HEK293 (cell line): ENCODE measurements around the gene PITRM1.

Source experiments
- CTCF ChIA-PET: fragments of 350-600 bp; formaldehyde crosslinking; extraction: SDS; loops from one replicate; lab custom pipeline; 2021; ENCODE audit warnings: antibody characterized with exemption; lab: Yijun Ruan, JAX
- POLR2A ChIA-PET: fragments of 300-600 bp; formaldehyde crosslinking; extraction: SDS; loops from one replicate; lab custom pipeline; 2020; ENCODE audit warnings: antibody characterized with exemption, inconsistent platforms; lab: Yijun Ruan, JAX
- H3K27ac ChIP-seq: fragments of 200-500 bp; sonication (Bioruptor generic); 2 replicates; pipeline ENCODE4 v1.5.1; 2014; ENCODE audit warnings: low read depth, low read length, control low read depth, inconsistent platforms; ENCODE audit errors: extremely low read depth
- H3K36me3 ChIP-seq, 2 experiments: fragments of 200-500 bp in 1 of 2; sonication (Bioruptor generic) in 1 of 2; 1 replicate in 1 of 2; 2 replicates in 1 of 2; pipeline ENCODE4 v1.5.1; 2014 to 2017; ENCODE audit warnings: inconsistent platforms in 2 of 2, low read length in 2 of 2; ENCODE audit not compliant: control insufficient read depth in 2 of 2, insufficient read depth in 1 of 2
- H3K4me1 ChIP-seq: fragments of 200-500 bp; sonication (Bioruptor generic); 2 replicates; pipeline ENCODE4 v1.5.1; 2014; ENCODE audit warnings: mild to moderate bottlenecking, low read length, inconsistent platforms; ENCODE audit not compliant: control insufficient read depth, insufficient read depth
- H3K4me3 ChIP-seq: 2 replicates; pipeline ENCODE4 v1.5.1; 2011; ENCODE audit warnings: low read depth, mild to moderate bottlenecking, control low read depth, low read length, moderate library complexity
- H3K9me3 ChIP-seq: fragments of 200-500 bp; sonication (Bioruptor generic); 2 replicates; pipeline ENCODE4 v1.5.1; 2014; ENCODE audit warnings: low read depth, low read length, inconsistent platforms; ENCODE audit not compliant: control insufficient read depth, insufficient read depth
- ATF2 ChIP-seq: fragments of 450-650 bp; formaldehyde crosslinking; IDR thresholded peaks from 2 replicates; pipeline ENCODE4 v1.5.1; 2016; ENCODE audit warnings: missing biosample characterization, missing genetic modification characterization, low read depth
- HOXA7 ChIP-seq: sonication (generic); formaldehyde crosslinking; IDR thresholded peaks from 2 replicates; pipeline ENCODE4 v1.8.1; 2022; ENCODE audit warnings: missing genetic modification reagents, borderline replicate concordance
- KLF9 ChIP-seq: fragments of 450-650 bp; formaldehyde crosslinking; IDR thresholded peaks from 2 replicates; pipeline ENCODE4 v1.5.1; 2016; ENCODE audit warnings: missing biosample characterization, missing genetic modification characterization, low read depth
- MZF1 ChIP-seq: fragments of 450-650 bp; formaldehyde crosslinking; IDR thresholded peaks from 2 replicates; pipeline ENCODE4 v1.5.1; 2017; ENCODE audit warnings: missing biosample characterization, missing genetic modification characterization, borderline replicate concordance
- WT1 ChIP-seq: fragments of 450-650 bp; formaldehyde crosslinking; IDR thresholded peaks from 2 replicates; pipeline ENCODE4 v1.5.1; 2016; ENCODE audit warnings: missing biosample characterization, missing genetic modification characterization
- ZBTB1 ChIP-seq: fragments of 450-650 bp; formaldehyde crosslinking; IDR thresholded peaks from 2 replicates; pipeline ENCODE4 v1.5.1; 2016; ENCODE audit warnings: missing biosample characterization, missing genetic modification characterization
- ZBTB20 ChIP-seq: fragments of 450-650 bp; formaldehyde crosslinking; IDR thresholded peaks from 2 replicates; pipeline ENCODE4 v1.5.1; 2016; ENCODE audit warnings: missing biosample characterization, missing genetic modification characterization
- ZFP41 ChIP-seq: fragments of 450-650 bp; formaldehyde crosslinking; IDR thresholded peaks from 2 replicates; pipeline ENCODE4 v1.5.1; 2016; ENCODE audit warnings: missing biosample characterization, missing genetic modification characterization, borderline replicate concordance
- ZNF132 ChIP-seq: fragments of 450-650 bp; formaldehyde crosslinking; IDR thresholded peaks from 2 replicates; pipeline ENCODE4 v1.5.1; 2017; ENCODE audit warnings: missing biosample characterization, missing genetic modification characterization, borderline replicate concordance
- ZNF133 ChIP-seq: fragments of 450-650 bp; formaldehyde crosslinking; IDR thresholded peaks from 2 replicates; pipeline ENCODE4 v1.5.1; 2016; ENCODE audit warnings: missing biosample characterization, missing genetic modification characterization
- ZNF221 ChIP-seq: fragments of 450-650 bp; formaldehyde crosslinking; IDR thresholded peaks from 2 replicates; pipeline ENCODE4 v1.5.1; 2017; ENCODE audit warnings: missing biosample characterization, missing genetic modification characterization, borderline replicate concordance
- ZNF23 ChIP-seq: fragments of 450-650 bp; formaldehyde crosslinking; IDR thresholded peaks from 2 replicates; pipeline ENCODE4 v1.5.1; 2016; ENCODE audit warnings: missing biosample characterization, missing genetic modification characterization, borderline replicate concordance
- ZNF449 ChIP-seq: fragments of 450-650 bp; formaldehyde crosslinking; IDR thresholded peaks from 2 replicates; pipeline ENCODE4 v1.5.1; 2017; ENCODE audit warnings: missing biosample characterization, mild to moderate bottlenecking, missing genetic modification characterization, moderate library complexity
- ZNF473 ChIP-seq: fragments of 450-650 bp; formaldehyde crosslinking; IDR thresholded peaks from 2 replicates; pipeline ENCODE4 v1.5.1; 2017; ENCODE audit warnings: missing biosample characterization, missing genetic modification characterization
- ZNF513 ChIP-seq: fragments of 450-650 bp; IDR thresholded peaks from 2 replicates; pipeline ENCODE4 v1.5.1; 2018; ENCODE audit warnings: missing biosample characterization, missing genetic modification characterization
- ZNF544 ChIP-seq: fragments of 450-650 bp; formaldehyde crosslinking; IDR thresholded peaks from 2 replicates; pipeline ENCODE4 v1.5.0; 2017; ENCODE audit warnings: missing biosample characterization, missing genetic modification characterization
- ZNF585B ChIP-seq: fragments of 450-650 bp; formaldehyde crosslinking; IDR thresholded peaks from 2 replicates; pipeline ENCODE4 v1.5.1; 2016; ENCODE audit warnings: missing biosample characterization, missing genetic modification characterization
- ZNF600 ChIP-seq: fragments of 450-650 bp; formaldehyde crosslinking; IDR thresholded peaks from 2 replicates; pipeline ENCODE4 v1.5.1; 2016; ENCODE audit warnings: missing biosample characterization, missing genetic modification characterization
- ZNF639 ChIP-seq: fragments of 450-650 bp; formaldehyde crosslinking; IDR thresholded peaks from 2 replicates; pipeline ENCODE4 v1.5.1; 2016; ENCODE audit warnings: missing biosample characterization, missing genetic modification characterization
- ZNF701 ChIP-seq: fragments of 450-650 bp; formaldehyde crosslinking; IDR thresholded peaks from 2 replicates; pipeline ENCODE4 v1.5.1; 2016; ENCODE audit warnings: missing biosample characterization, missing genetic modification characterization
- ZNF76 ChIP-seq: fragments of 450-650 bp; formaldehyde crosslinking; IDR thresholded peaks from 2 replicates; pipeline ENCODE4; 2016; ENCODE audit warnings: low read depth, missing biosample characterization, missing genetic modification characterization, borderline replicate concordance
- TF ChIP-seq, protein P1 (sequence below): fragments of 450-650 bp; formaldehyde crosslinking; IDR thresholded peaks from 2 replicates; pipeline ENCODE4 v1.5.1; 2016; ENCODE audit warnings: missing biosample characterization, missing genetic modification characterization
- TF ChIP-seq, protein P2 (sequence below): fragments of 450-650 bp; formaldehyde crosslinking; IDR thresholded peaks from 2 replicates; pipeline ENCODE4 v1.5.1; 2016; ENCODE audit warnings: missing biosample characterization, missing genetic modification characterization

Gene PITRM1

DNA sequence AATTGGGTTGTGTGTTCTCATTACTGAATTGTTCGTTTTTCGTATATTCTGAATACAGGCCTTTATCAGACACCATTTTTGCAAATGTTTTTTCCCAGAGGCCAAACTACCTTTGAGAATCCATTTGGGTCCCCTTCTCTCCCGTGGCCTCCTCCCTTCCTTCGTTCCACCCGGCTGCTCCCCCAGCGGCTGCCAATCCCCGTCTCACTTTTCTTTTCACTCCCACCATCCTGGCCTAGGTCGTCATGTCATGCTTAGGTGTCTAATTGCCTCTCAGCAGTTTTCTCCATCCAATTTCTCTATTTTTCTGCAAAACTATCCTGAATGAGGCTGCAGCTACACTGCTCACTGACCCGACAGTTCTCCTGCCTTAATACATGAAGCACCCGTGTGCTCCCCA lies 17.9 kb downstream of the PITRM1 start:
- ChIA-PET POLR2A (no interaction called here), CTCF (no interaction called here)
- TF ChIP-seq ZNF473 (tag by site-specific recombination), result no peak
- TF ChIP-seq ZNF701 (tag by site-specific recombination), result no peak
- no peak for TF ChIP-seq HOXA7 (CRISPR knock-in tag)
- TF ChIP-seq ZNF23 (tag by site-specific recombination), result no peak
- TF ChIP-seq ZFP41, result no peak
- no peak for TF ChIP-seq ZBTB20 (tag by site-specific recombination)
- no peak for TF ChIP-seq ATF2 (tag by site-specific recombination)
- TF ChIP-seq ZNF76, result no peak
- TF ChIP-seq KLF9 (tag by site-specific recombination), result no peak
- no peak for TF ChIP-seq ZNF449 (tag by site-specific recombination)
- TF ChIP-seq ZBTB1 (tag by site-specific recombination), result no peak
- TF ChIP-seq ZNF513, result no peak
- TF ChIP-seq ZNF544 (tag by site-specific recombination), result no peak
- TF ChIP-seq WT1 (tag by site-specific recombination), result no peak
- no peak for TF ChIP-seq ZNF639 (tag by site-specific recombination)
- TF ChIP-seq ZNF132, result no peak
- TF ChIP-seq ZNF585B (tag by site-specific recombination), result no peak
- TF ChIP-seq ZNF221 (tag by site-specific recombination), result no peak
- Histone ChIP-seq H3K9me3 (no peaks in the 10 kb centered on the region), H3K4me1 (no peaks in the 10 kb centered on the region), H3K4me3 (no peak overlapping the region), H3K36me3 (peaks cover 40 to 96% of the 10 kb centered on the region in 2 experiments), H3K27ac (no peak overlapping the region)

- ChIA-PET CTCF (no interaction called here), POLR2A (no interaction called here)
- H3K4me1 ChIP-seq, result no peaks in the 10 kb centered on the region
- no peak overlapping the region for H3K4me3 ChIP-seq
- H3K27ac ChIP-seq, result no peak overlapping the region
- H3K36me3 ChIP-seq, result peaks cover 34 to 96% of the 10 kb centered on the region in 2 experiments
- H3K9me3 ChIP-seq, result no peaks in the 10 kb centered on the region
- TF ChIP-seq, protein P1, sequence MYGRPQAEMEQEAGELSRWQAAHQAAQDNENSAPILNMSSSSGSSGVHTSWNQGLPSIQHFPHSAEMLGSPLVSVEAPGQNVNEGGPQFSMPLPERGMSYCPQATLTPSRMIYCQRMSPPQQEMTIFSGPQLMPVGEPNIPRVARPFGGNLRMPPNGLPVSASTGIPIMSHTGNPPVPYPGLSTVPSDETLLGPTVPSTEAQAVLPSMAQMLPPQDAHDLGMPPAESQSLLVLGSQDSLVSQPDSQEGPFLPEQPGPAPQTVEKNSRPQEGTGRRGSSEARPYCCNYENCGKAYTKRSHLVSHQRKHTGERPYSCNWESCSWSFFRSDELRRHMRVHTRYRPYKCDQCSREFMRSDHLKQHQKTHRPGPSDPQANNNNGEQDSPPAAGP (tag by site-specific recombination), result no peak
- TF ChIP-seq MZF1 (tag by site-specific recombination) (no peak), KLF9 (tag by site-specific recombination) (no peak), ZNF600 (tag by site-specific recombination) (no peak), ZNF133 (tag by site-specific recombination) (no peak), ZNF473 (tag by site-specific recombination) (no peak)
- TF ChIP-seq, protein P2, sequence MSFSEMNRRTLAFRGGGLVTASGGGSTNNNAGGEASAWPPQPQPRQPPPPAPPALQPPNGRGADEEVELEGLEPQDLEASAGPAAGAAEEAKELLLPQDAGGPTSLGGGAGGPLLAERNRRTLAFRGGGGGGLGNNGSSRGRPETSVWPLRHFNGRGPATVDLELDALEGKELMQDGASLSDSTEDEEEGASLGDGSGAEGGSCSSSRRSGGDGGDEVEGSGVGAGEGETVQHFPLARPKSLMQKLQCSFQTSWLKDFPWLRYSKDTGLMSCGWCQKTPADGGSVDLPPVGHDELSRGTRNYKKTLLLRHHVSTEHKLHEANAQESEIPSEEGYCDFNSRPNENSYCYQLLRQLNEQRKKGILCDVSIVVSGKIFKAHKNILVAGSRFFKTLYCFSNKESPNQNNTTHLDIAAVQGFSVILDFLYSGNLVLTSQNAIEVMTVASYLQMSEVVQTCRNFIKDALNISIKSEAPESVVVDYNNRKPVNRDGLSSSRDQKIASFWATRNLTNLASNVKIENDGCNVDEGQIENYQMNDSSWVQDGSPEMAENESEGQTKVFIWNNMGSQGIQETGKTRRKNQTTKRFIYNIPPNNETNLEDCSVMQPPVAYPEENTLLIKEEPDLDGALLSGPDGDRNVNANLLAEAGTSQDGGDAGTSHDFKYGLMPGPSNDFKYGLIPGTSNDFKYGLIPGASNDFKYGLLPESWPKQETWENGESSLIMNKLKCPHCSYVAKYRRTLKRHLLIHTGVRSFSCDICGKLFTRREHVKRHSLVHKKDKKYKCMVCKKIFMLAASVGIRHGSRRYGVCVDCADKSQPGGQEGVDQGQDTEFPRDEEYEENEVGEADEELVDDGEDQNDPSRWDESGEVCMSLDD (tag by site-specific recombination), result no peak
Observed at GRCh38 chr10:3152566-3152935, 20.0 kb downstream of the PITRM1 start.
